IPS-11a (cell line): ENCODE data around the gene CSGALNACT2.
"Not testable (repeated sequence)": the region's sequence is repeated elsewhere in the genome, so short reads cannot be mapped to it uniquely, and the experiment has no call there.

Experiments
- H3K4me3 ChIP-seq: one replicate; pipeline ENCODE4 v1.5.1; 2013; ENCODE audit warnings: low read depth, low read length, control low read depth

CSGALNACT2 gene, protein sequence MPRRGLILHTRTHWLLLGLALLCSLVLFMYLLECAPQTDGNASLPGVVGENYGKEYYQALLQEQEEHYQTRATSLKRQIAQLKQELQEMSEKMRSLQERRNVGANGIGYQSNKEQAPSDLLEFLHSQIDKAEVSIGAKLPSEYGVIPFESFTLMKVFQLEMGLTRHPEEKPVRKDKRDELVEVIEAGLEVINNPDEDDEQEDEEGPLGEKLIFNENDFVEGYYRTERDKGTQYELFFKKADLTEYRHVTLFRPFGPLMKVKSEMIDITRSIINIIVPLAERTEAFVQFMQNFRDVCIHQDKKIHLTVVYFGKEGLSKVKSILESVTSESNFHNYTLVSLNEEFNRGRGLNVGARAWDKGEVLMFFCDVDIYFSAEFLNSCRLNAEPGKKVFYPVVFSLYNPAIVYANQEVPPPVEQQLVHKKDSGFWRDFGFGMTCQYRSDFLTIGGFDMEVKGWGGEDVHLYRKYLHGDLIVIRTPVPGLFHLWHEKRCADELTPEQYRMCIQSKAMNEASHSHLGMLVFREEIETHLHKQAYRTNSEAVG

DNA sequence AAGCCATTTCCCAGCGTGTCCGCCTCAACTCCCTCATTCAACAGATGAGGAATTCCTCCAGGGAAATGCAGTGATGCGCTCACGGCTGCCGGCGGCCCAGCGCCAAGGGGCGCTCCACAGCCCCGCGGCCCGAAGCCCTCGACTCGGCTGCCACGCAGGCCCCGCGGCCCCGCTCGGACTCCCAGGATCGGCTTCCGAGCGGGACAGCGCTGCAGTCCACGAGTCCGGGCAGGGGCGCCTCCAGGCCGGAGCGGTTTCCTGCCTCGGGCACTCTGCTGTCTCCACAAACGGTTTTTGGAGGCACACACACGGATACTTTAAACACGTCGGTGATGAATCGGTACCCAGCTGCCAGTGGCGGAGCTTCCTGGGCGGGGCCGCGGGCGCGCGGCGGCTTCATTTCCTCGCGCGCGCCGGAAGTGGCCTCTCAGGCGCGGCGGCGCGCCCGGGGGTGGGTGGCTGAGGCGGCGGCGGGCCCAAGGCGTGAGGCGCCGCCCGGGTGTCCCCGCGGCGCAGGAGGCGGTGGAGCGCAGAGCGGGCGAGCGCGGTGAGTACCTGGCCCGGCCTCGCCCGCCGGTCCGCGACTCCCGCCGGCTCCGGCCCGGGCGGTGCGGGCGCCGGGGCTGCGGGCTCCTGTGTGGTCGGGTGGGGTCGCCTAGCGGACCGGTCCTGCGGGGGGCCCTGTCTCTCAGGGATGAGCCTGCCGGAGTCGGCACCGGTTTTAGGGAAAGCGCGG lies at the start of gene CSGALNACT2:
Gene CSGALNACT2 (plus strand): TSS at position 425 of the 736 bp plus-strand sequence. CDS start 16,705 bp downstream, outside the sequence.
- peak within 1 kb of the TSS; percentile 63 for H3K4me3 ChIP-seq

DNA sequence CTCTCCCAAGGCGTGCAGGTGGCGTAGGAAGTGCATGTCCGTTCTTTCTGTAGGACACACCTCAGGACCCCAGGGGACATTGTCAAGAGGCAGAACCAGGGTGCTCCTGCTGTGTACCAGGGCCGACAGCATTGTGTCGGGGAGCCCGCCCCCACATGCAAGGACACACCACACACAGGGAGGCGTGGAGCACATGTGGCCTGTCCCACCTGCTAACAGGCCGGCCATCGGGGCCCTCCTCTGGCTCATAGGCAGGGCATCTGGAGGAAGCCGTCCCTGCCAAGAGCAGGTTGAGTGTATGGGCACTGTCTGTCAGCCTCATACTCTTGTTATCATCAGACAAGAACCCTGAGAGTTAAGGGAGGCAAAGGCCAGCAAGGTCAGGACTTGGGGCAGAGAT lies 48.7 kb upstream of the CSGALNACT2 start:
- H3K4me3 ChIP-seq: no peak overlapping the region

DNA sequence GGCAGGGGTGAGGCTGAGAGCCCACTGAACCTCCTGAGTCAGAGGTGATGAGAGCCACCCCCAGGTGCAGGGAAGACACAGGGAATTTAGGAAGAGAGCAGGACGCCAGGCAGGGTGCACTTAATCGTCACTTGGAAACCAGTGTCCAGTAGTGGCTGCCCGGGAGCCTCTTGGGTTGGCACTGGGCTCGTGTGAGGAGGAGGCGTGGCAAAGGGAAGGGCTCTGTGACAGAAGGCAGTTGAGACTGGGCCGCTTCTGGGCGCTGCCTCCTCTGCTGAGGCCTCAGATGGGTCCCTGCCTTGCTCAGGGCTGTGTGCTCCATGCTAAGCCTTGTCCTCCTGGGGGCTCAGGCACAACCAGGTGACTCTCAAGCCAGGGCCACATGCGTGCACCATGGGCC lies 48.1 kb upstream of the CSGALNACT2 start:
- no peak overlapping the region for H3K4me3 ChIP-seq

DNA sequence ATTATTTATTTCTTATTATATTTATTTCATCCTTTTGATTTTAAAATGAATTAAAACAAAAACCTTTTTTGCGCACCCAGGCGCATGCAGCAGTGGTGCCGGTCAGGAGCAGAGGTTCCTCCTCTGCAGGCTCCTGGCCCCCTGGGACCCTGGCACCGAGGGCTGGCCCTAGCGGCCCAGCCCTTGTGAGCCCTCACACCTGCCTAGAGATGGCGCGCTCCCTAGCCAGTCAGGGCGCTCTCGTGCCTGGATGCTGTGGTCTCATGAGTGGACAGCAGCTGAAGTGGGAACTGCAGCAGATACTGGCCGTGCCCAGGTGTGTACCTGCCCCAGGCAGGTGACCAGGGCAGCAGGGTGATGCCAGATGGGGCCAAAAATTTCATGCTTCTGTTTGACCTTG lies 47.6 kb upstream of the CSGALNACT2 start:
- no peak overlapping the region for H3K4me3 ChIP-seq

DNA sequence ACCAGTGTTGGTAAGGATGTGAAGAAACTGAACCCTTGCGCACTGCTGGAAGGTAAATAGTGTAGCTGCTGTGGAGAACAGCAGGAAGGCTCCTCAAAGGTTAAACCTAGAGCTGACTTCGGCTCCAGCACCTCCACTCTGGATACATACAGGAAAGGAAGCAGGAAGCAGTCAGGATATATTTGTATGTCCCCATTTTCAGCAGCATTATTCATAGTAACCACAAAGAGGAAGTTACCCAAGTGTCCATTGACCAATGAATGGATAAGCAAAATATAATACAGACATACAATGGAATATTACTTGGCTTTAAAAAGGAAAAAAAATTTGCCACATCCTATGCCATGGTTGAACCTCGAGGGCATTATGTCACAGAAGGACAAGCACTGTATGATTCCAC lies 46.4 kb upstream of the CSGALNACT2 start:
- H3K4me3 ChIP-seq: no peak overlapping the region

DNA sequence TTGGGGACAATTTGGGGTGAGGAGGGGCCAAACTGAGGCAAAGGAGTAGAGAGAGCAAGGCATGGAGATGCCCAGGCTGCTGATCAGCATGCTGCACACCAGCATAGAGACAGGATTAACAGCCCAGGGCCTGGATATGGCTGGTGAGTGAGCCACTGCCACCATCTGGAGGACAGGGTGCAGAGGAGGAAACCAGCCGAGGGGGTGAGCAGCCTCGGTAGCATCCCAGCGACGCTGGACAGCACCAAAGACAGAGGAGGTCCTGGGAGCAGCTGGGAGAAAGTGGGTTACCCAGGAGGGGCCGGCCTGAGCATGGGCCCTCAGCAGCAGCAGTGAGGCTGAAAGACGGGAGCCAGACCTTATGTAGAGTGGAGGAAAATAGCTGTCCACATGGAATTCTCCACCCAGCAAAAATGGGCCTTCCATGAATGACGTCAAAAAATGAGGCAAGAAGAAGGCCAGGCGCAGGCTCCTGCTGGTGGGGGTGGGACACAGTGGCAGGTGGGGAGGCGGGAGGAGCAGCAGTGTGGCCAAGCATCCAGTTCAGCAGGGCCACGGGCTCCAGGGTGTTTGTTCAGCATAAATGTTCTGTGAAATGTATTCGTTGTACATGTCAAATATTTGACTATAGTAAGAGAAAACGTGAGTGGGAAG lies 44.7 kb upstream of the CSGALNACT2 start:
- no peak overlapping the region for H3K4me3 ChIP-seq

DNA sequence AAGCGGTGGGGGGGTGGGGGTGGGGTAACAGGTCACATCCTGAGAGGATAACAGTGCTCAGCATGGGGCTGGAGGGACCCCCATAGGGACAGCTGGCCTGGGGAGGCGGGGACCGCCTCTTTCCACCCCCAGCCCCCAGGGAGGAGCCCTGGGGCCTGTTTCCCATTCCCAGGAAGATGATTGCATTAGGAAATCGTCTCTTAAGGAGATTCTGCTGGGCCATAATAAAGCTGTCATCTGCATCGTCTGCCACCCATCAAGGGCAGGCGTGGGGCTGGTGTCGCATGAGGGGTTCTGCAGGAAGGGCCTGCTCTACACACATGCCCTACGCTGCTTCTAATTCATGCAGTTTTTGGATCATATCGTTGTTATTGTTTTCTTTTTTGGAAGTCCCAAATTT lies 44.2 kb upstream of the CSGALNACT2 start:
- no peak overlapping the region for H3K4me3 ChIP-seq

DNA sequence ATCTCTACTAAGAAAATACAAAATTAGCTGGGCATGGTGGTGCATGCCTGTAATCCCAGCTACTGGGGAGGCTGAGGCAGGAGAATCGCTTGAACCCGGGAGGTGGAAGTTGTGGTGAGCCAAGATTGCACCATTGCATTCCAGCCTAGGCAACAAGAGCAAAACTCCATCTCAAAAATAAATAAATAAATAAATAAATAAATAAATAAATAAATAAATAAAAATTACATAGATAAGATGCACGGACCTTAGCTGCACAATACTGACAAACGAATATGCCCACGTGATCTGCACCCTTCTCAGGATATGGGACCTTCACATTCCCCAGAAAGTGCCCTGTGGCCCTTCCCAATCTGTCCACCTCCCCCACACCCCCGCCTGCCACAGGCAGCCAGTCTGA lies 38.9 kb upstream of the CSGALNACT2 start:
- H3K4me3 ChIP-seq: not testable (repeated sequence)

DNA sequence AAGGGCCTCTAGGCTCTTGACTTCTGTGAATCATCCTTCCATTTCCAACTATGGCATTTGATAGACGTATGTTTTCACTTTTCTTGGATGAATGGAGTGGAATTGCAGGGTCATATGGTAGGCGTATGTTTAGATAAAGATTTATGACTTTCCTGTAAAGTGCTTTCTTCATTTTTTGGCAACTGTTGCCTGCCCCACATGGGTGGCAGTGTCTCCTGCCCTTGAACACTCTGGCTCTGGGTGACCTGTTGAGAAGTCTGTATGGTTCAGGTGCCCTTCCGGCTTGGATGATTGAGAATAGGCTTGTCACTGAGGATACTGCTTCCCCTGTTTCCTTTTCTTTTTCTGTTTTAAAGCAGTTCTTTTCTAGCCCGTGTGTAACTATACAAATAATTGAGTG lies 38.3 kb upstream of the CSGALNACT2 start:
- H3K4me3 ChIP-seq: no peak overlapping the region

DNA sequence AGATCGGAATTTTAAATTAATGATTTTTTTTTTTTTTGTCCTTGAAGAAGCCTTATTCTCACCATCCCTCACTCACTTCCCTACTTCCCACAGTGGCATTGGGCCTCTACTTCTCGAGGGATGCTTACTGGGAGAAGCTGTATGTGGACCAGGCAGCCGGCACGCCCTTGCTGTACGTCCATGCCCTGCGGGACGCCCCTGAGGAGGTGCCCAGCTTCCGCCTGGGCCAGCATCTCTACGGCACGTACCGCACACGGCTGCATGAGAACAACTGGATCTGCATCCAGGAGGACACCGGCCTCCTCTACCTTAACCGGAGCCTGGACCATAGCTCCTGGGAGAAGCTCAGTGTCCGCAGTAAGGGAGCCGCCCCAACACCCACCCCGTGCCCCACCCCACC lies 37.9 kb upstream of the CSGALNACT2 start:
- H3K4me3 ChIP-seq: no peak overlapping the region

DNA sequence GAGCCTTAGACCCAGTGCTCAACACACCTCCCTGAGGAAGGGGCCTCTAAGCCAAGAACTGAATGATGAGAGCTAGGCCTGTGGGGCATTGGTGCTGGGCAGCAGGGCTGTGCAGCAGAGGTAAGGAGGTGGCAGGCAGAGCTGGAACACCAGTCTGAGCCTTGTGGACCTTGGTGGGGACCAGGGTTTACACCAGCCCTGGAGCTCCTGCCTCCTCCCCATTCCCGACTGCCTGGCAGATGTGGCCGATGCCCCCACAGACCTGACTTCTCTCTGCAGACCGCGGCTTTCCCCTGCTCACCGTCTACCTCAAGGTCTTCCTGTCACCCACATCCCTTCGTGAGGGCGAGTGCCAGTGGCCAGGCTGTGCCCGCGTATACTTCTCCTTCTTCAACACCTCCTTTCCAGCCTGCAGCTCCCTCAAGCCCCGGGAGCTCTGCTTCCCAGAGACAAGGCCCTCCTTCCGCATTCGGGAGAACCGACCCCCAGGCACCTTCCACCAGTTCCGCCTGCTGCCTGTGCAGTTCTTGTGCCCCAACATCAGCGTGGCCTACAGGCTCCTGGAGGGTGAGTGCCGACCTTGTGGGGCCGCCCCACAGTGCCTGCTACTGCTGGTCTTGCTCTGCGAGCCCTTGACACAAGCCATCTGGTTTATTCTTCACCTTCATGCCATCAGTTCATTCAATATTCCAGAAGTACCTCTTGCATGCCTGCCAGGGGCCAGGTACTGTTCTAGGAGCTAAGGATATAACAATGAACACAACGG lies 36.0 kb upstream of the CSGALNACT2 start:
- H3K4me3 ChIP-seq: no peak overlapping the region

DNA sequence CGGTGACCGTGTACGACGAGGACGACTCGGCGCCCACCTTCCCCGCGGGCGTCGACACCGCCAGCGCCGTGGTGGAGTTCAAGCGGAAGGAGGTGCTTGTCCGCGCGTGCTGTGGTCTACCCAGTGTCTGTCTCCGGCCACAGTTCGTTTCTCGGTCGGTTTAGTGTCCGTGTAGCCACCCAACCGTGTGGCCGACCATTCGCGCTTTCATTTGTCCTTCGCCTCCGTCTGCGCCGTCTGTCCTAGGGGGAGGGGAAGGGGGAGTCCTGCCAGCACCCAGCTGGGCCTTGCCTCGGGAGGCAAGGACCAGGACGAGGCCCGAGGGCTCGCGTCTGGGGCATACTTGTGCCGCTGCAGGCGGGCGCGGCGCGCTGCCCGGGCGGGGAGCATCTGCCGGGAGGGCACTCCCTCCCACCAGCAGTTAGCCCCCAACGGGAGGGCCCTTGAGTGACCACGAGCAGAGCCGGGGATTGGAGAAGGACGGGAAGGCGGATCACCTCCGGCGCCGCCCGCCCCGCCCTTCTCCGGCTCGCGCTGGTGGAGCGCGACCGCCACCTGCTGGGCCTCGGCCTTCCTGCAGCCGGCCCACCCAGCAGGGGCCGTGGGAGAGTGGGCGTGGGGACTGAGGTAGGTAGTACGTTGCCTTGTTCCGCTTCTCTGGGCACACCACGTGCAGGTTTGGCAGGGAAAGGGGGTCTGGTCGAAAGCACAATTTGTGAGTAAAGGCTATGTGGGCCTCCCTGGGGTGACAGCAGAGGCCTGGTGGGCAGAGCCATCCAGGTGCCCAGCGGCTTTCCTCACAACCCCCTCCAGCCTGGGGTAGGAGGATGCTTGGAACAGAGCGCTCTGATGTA lies 32.9 kb upstream of the CSGALNACT2 start:
- H3K4me3 ChIP-seq: peak overlapping the region; percentile 51

DNA sequence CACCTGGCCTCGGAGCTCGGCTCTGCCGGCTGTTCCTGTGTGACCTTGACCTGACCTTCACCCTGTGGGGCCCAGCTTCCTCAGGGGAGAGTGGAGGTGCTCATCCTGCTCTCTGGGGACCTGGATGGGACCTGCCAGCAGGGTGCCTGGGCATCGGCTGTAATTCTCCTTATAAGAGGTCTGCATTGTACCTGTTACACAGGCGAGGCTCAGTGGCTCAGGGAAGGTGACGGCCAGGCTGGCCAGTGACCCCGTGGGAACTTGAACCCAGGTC lies 32.4 kb upstream of the CSGALNACT2 start:
- H3K4me3 ChIP-seq: no peak overlapping the region

DNA sequence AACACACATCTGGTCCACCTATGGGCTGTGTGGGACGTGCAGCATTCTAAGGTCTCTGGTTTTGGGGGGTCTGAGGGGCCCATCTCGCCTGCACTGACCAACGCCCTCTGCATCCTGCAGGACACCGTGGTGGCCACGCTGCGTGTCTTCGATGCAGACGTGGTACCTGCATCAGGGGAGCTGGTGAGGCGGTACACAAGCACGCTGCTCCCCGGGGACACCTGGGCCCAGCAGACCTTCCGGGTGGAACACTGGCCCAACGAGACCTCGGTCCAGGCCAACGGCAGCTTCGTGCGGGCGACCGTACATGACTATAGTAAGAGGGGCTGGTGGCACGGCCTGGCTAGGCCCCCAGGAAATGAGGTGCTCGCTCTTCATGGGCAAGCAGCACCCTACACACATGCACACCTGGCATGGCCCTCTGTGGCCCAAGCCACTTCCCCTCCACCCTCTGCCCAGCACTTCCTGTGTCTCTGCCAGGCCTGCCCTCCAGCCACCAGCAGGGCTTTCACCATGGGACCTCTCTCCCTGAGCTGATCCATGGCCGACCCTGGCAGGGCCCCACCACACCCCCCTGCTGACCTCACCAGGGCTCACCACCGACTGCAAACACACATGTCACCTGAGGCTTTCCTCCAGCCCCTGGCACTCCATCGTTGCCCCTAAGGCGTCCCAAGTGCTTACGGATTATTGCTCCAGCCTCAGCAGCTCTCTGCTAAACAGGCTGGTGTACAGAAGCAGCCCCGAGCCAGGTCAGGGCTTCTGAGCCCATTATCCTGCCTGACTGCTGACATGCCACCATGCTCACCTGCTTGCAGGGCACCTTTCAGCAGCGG lies 31.8 kb upstream of the CSGALNACT2 start:
- H3K4me3 ChIP-seq: no peak overlapping the region

DNA sequence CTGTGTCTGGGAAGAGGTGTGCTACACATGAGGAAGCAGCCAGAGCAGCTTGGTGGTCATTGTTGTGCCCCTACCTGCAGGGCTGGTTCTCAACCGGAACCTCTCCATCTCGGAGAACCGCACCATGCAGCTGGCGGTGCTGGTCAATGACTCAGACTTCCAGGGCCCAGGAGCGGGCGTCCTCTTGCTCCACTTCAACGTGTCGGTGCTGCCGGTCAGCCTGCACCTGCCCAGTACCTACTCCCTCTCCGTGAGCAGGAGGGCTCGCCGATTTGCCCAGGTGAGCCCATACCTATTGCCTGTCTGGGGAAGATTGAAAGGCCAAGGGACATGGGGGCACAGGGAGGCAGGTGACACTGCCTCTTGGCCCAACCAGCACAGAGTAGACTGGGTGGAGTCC lies 29.3 kb upstream of the CSGALNACT2 start:
- no peak overlapping the region for H3K4me3 ChIP-seq

DNA sequence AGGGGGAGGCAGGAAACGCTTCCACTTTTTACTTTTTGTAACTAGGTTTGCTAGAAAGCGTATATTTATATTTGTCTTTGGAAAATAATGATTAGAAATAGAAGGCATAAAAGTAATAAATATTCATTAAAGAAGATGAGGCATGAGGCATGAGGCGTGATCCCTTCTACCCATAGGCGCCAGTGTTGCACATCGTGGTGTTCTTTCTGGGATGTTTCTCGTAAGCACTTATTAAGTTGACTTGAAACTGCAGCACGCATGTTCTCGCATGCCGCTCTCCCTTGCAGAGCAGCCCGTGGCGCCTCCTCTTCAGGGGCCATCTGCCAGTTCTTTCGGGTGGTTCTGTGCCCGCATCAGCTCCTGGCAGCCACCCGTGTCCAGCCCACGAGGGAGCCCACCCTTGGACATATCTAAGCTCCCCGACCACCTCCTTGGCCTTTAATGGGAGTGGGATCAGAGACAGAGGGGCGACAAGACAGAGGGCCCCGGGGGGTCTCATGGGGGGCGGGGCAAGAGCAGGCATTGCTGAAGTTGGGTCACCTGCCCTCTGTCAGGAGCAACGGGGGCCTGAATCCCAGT lies 28.5 kb upstream of the CSGALNACT2 start:
- no peak overlapping the region for H3K4me3 ChIP-seq

DNA sequence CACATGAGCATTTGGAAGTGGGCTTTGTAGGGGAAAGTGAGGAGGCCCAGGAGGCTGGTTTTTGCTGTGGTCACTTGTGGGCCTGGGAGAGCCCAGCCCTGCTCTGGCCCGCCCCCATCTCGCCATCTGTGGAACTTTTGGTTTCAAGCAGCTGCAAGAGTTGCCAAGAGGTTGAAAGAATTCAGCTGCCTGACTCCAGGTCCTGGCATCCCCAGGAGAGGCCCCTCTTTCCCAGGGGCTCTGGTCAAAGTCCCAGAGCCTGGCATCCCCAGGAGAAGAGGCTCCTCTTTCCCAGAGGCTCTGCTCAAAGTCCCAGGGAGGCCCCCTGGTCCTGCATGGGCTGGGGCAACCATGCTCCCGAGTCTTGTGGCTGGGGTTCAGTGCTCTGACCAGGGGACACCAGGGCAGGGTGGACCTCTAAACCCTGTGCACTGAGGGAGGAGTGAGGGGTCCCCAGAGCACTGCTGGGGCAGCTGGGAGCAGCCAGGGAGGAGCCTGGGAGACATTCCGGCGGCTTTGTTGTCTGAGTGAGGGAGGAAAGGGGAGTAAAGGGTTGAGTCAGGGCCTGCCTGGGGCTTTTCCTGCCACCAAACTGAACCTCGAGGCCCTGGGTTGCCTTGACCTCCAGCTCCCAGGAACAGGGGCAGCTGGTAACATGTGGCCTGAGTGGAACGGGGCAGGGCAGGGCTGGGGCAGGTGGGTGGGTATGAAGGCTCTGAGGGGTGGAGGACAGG lies 27.7 kb upstream of the CSGALNACT2 start:
- H3K4me3 ChIP-seq: no peak overlapping the region

DNA sequence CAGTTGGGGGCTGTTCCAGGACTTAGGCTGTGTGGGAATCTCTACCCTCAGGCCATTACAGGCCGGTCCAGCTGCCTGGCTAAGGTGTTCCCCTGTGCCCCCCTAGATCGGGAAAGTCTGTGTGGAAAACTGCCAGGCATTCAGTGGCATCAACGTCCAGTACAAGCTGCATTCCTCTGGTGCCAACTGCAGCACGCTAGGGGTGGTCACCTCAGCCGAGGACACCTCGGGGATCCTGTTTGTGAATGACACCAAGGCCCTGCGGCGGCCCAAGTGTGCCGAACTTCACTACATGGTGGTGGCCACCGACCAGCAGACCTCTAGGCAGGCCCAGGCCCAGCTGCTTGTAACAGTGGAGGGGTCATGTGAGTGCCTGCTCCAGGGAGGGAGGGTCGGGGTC lies 27.1 kb upstream of the CSGALNACT2 start:
- H3K4me3 ChIP-seq: no peak overlapping the region
